Mesenchymal stem cell (in vitro differentiated cells and primary cell): ENCODE data around the gene MAPK10.

Experiments used
- DNase-seq: peaks from one replicate; pipeline ENCODE4 v3.0.0-alpha.2; 2013
- H2AFZ ChIP-seq: one replicate; pipeline ENCODE4 v1.6.1; 2013; ENCODE audit warnings: low read depth, mild to moderate bottlenecking, control low read depth, inconsistent platforms, low read length, moderate library complexity
- H2AK5ac ChIP-seq: 2 replicates; pipeline ENCODE4 v1.6.1; 2013; ENCODE audit warnings: low read length, moderate library complexity, mild to moderate bottlenecking, inconsistent platforms; ENCODE audit not compliant: severe bottlenecking
- H2BK120ac ChIP-seq: one replicate; pipeline ENCODE4 v1.6.1; 2013; ENCODE audit warnings: low read depth, mild to moderate bottlenecking, inconsistent platforms, low read length, moderate library complexity
- H2BK12ac ChIP-seq, 2 experiments: one replicate each; pipeline ENCODE4 v1.6.1; 2013; ENCODE audit warnings: inconsistent platforms in 2 of 2, low read length in 2 of 2, mild to moderate bottlenecking in 2 of 2, moderate library complexity in 2 of 2, control low read depth in 1 of 2
- H2BK15ac ChIP-seq: one replicate; pipeline ENCODE4 v1.6.1; 2013; ENCODE audit warnings: mild to moderate bottlenecking, low read depth, inconsistent platforms; ENCODE audit not compliant: poor library complexity, severe bottlenecking
- H2BK5ac ChIP-seq: 2 replicates; pipeline ENCODE4 v1.6.1; 2013; ENCODE audit warnings: low read depth, mild to moderate bottlenecking, low read length, control low read depth, inconsistent platforms; ENCODE audit not compliant: poor library complexity, severe bottlenecking
- H3K14ac ChIP-seq, 2 experiments: one replicate each; pipeline ENCODE4 v1.6.1; 2013; ENCODE audit warnings: inconsistent platforms in 2 of 2, low read length in 2 of 2, control low read depth in 1 of 2, mild to moderate bottlenecking in 1 of 2, moderate library complexity in 1 of 2
- H3K18ac ChIP-seq, 2 experiments: one replicate each; pipeline ENCODE4 v1.6.1; 2013; ENCODE audit warnings: inconsistent platforms in 2 of 2, low read length in 2 of 2, control low read depth in 1 of 2, low read depth in 1 of 2, mild to moderate bottlenecking in 1 of 2
- H3K23ac ChIP-seq, 2 experiments: one replicate each; pipeline ENCODE4 v1.6.1; 2013; ENCODE audit warnings: inconsistent platforms in 2 of 2, low read length in 2 of 2, mild to moderate bottlenecking in 2 of 2, moderate library complexity in 2 of 2, control low read depth in 1 of 2
- H3K27ac ChIP-seq: 2 replicates; pipeline ENCODE4 v1.5.1; 2013; ENCODE audit warnings: mild to moderate bottlenecking, moderate library complexity, low read length, control low read depth, inconsistent platforms; ENCODE audit not compliant: poor library complexity, severe bottlenecking
- H3K27me3 ChIP-seq, 2 experiments: 2 replicates each; pipeline versions ENCODE4 v1.6.1 to v1.7.0; 2013; ENCODE audit warnings: low read length in 2 of 2, mild to moderate bottlenecking in 2 of 2, moderate library complexity in 2 of 2, control low read depth in 1 of 2, inconsistent platforms in 1 of 2; ENCODE audit not compliant: control insufficient read depth in 1 of 2, insufficient read depth in 1 of 2
- H3K36me3 ChIP-seq, 2 experiments: 2 replicates each; pipeline versions ENCODE4 v1.6.1 to v1.7.0; 2013; ENCODE audit warnings: low read length in 2 of 2, control low read depth in 1 of 2, inconsistent platforms in 1 of 2, low read depth in 1 of 2, mild to moderate bottlenecking in 1 of 2; ENCODE audit not compliant: insufficient read depth in 2 of 2, control insufficient read depth in 1 of 2
- H3K4ac ChIP-seq, 2 experiments: one replicate each; pipeline ENCODE4 v1.6.1; 2013; ENCODE audit warnings: inconsistent platforms in 2 of 2, low read length in 2 of 2, mild to moderate bottlenecking in 2 of 2, moderate library complexity in 2 of 2, control low read depth in 1 of 2, low read depth in 1 of 2
- H3K4me1 ChIP-seq: 2 replicates; pipeline ENCODE4 v1.6.1; 2013; ENCODE audit warnings: low read depth, low read length, control low read depth; ENCODE audit not compliant: control insufficient read depth, insufficient read depth
- H3K4me2 ChIP-seq: 2 replicates; pipeline ENCODE4 v1.6.1; 2013; ENCODE audit warnings: low read length, mild to moderate bottlenecking, inconsistent platforms; ENCODE audit not compliant: poor library complexity, severe bottlenecking
- H3K4me3 ChIP-seq, 2 experiments: 2 replicates each; pipeline versions ENCODE4 v1.5.1 to v1.7.0; 2013; ENCODE audit warnings: low read length in 2 of 2, mild to moderate bottlenecking in 2 of 2, control low read depth in 1 of 2, low read depth in 1 of 2; ENCODE audit not compliant: insufficient read depth in 1 of 2
- H3K79me1 ChIP-seq: replicated peaks from 2 replicates; pipeline ENCODE4 v1.6.1; 2013; ENCODE audit warnings: mild to moderate bottlenecking, control low read depth, low read length, inconsistent platforms; ENCODE audit not compliant: poor library complexity, severe bottlenecking
- H3K9ac ChIP-seq: 2 replicates; pipeline ENCODE4 v1.7.0; 2013; ENCODE audit warnings: mild to moderate bottlenecking, low read length, moderate library complexity
- H3K9me3 ChIP-seq: 2 replicates; pipeline ENCODE4 v1.7.0; 2013; ENCODE audit warnings: mild to moderate bottlenecking, low read length; ENCODE audit not compliant: control insufficient read depth
- H4K8ac ChIP-seq: one replicate; pipeline ENCODE4 v1.6.1; 2013; ENCODE audit warnings: inconsistent platforms, mild to moderate bottlenecking, low read length, moderate library complexity
- H4K91ac ChIP-seq: one replicate; pipeline ENCODE4 v1.6.1; 2013; ENCODE audit warnings: mild to moderate bottlenecking, low read length, inconsistent platforms
- WGBS: methylation state at CpG from one replicate; pipeline ENCODE4 v1.1.7; 2013; ENCODE audit warnings: mixed read lengths; 5-methylcytosine and 5-hydroxymethylcytosine counted together

Gene MAPK10

GRCh38 chr4:86019362-86019761 lies 340.5 kb downstream of the MAPK10 start:
- no peak overlapping the region for H4K91ac ChIP-seq
- H2BK5ac ChIP-seq: no peak overlapping the region
- no peak overlapping the region for H3K18ac ChIP-seq
- H3K4me2 ChIP-seq: no peak overlapping the region
- H3K9me3 ChIP-seq: no peaks in the 10 kb centered on the region
- no peak overlapping the region for H3K4me3 ChIP-seq
- no peaks in the 10 kb centered on the region for H3K79me1 ChIP-seq
- H4K8ac ChIP-seq: no peak overlapping the region
- H2BK15ac ChIP-seq: no peak overlapping the region
- H2BK12ac ChIP-seq: no peak overlapping the region
- no peak overlapping the region for H3K27ac ChIP-seq
- peaks cover 2% of the 10 kb centered on the region for H3K4me1 ChIP-seq
- no peak for DNase-seq
- WGBS: 100% methylated on average over 1 of the region's 1 CpG
- H2AK5ac ChIP-seq: no peak overlapping the region
- no peak overlapping the region for H3K23ac ChIP-seq
- H3K9ac ChIP-seq: no peak overlapping the region
- H3K36me3 ChIP-seq: no peaks in the 10 kb centered on the region
- H2AFZ ChIP-seq: no peak overlapping the region
- no peak overlapping the region for H3K4ac ChIP-seq
- H3K14ac ChIP-seq: no peak overlapping the region
- no peak overlapping the region for H2BK120ac ChIP-seq
- no peaks in the 10 kb centered on the region for H3K27me3 ChIP-seq

GRCh38 chr4:86015412-86016350 lies 344.2 kb downstream of the MAPK10 start:
- no peak for DNase-seq
- Histone ChIP-seq H3K14ac (no peak overlapping the region), H3K23ac (no peak overlapping the region), H2BK120ac (no peak overlapping the region), H3K4me3 (no peak overlapping the region), H3K4me1 (peaks cover 2% of the 10 kb centered on the region), H3K27me3 (no peaks in the 10 kb centered on the region), H2BK12ac (no peak overlapping the region), H2BK15ac (no peak overlapping the region), H4K91ac (no peak overlapping the region), H3K36me3 (no peaks in the 10 kb centered on the region), H4K8ac (no peak overlapping the region), H2AFZ (no peak overlapping the region), H3K4ac (no peak overlapping the region), H3K9me3 (no peaks in the 10 kb centered on the region), H3K9ac (no peak overlapping the region), H3K4me2 (no peak overlapping the region), H3K27ac (no peak overlapping the region), H2BK5ac (no peak overlapping the region), H3K18ac (no peak overlapping the region), H2AK5ac (no peak overlapping the region), H3K79me1 (no peaks in the 10 kb centered on the region)
- WGBS: 78% methylated on average over 1 of the region's 2 CpGs

- Histone ChIP-seq H3K4me2 (no peak overlapping the region), H3K36me3 (no peaks in the 10 kb centered on the region), H4K8ac (no peak overlapping the region), H3K79me1 (no peaks in the 10 kb centered on the region), H2BK120ac (no peak overlapping the region), H3K14ac (no peak overlapping the region), H2BK5ac (no peak overlapping the region), H3K23ac (no peak overlapping the region), H3K27ac (no peak overlapping the region), H3K9me3 (no peaks in the 10 kb centered on the region), H2AFZ (no peak overlapping the region), H3K4me1 (peaks cover 2% of the 10 kb centered on the region), H2BK15ac (no peak overlapping the region), H2BK12ac (no peak overlapping the region), H3K9ac (no peak overlapping the region), H3K4ac (no peak overlapping the region), H3K18ac (no peak overlapping the region), H2AK5ac (no peak overlapping the region), H3K4me3 (no peak overlapping the region), H4K91ac (no peak overlapping the region), H3K27me3 (no peaks in the 10 kb centered on the region)
- DNase-seq: peak; percentile 46
- WGBS: 85% methylated on average over 4 of the region's 5 CpGs
Measured at GRCh38 chr4:86014599-86014998, 345.3 kb downstream of the MAPK10 start.

- Histone ChIP-seq H4K8ac (no peak overlapping the region), H3K18ac (no peak overlapping the region), H3K23ac (no peak overlapping the region), H3K27me3 (no peaks in the 10 kb centered on the region), H2BK120ac (no peak overlapping the region), H3K4me2 (no peak overlapping the region), H2BK5ac (no peak overlapping the region), H3K4ac (no peak overlapping the region), H2AK5ac (no peak overlapping the region), H3K36me3 (no peaks in the 10 kb centered on the region), H3K4me1 (peaks cover 2% of the 10 kb centered on the region), H4K91ac (no peak overlapping the region), H2BK15ac (no peak overlapping the region), H2BK12ac (no peak overlapping the region), H2AFZ (no peak overlapping the region), H3K4me3 (no peak overlapping the region), H3K9ac (no peak overlapping the region), H3K27ac (no peak overlapping the region), H3K79me1 (no peaks in the 10 kb centered on the region), H3K14ac (no peak overlapping the region), H3K9me3 (no peaks in the 10 kb centered on the region)
- DNase-seq: no peak
- 100% methylated on average over 1 of the region's 4 CpGs for WGBS
Measured at GRCh38 chr4:86013621-86014020, 346.2 kb downstream of the MAPK10 start.
